Measurements from ENCODE around the gene ARHGAP33. TPM values are rescaled to one million over a fixed set of nuclear protein-coding genes. Genes with fewer than 3 reads are reported as not detected.

ARHGAP33 gene
- total and polyA plus RNA-seq, 10 donors = 3.1 to 25.2 (median 12.6) TPM

- no peak for TF ChIP-seq CTCF (IDR thresholded peaks at IDR 0.05 in 8 of 11, conservative IDR thresholded peaks at IDR 0.05 in 3 of 11)
- no peak for TF ChIP-seq POLR2A (IDR thresholded peaks at IDR 0.05)
- TF ChIP-seq POLR2AphosphoS5 (IDR thresholded peaks at IDR 0.05) = no peak
- Histone ChIP-seq H3K27me3 (replicated peaks in 1 of 7) (no peaks in the 10 kb centered on the region), H3K4me3 (peak overlapping the region; percentile 89 to 100 (median 98)), H3K4me1 (peaks cover 4 to 22% (median 18%) of the 10 kb centered on the region in 6 donors), H3K36me3 (peaks cover 0 to 35% (median 12%) of the 10 kb centered on the region in 6 donors), H3K9me3 (no peaks in the 10 kb centered on the region), H3K27ac (peak overlapping the region in 2 of 8 donors; percentile 78 to 85)
- WGBS, 5 donors = 58 to 70% (median 67%) methylated on average over 13 of the region's 13 CpGs
- intact Hi-C loops (cut with DNase I; ENCODE audit: low total_unique reads) = no loop called here
- no peak for DNase-seq
These were observed 881 bp downstream of the ARHGAP33 start for GRCh38 chr19:35776102-35776788.

GRCh38 chr19:35777086-35777841 is 1.9 kb downstream of the ARHGAP33 start:
- Histone ChIP-seq H3K9me3 (no peaks in the 10 kb centered on the region), H3K4me3 (no peak overlapping the region), H3K36me3 (peaks cover 0 to 46% (median 18%) of the 10 kb centered on the region in 6 donors), H3K27ac (no peak overlapping the region), H3K4me1 (peaks cover 4 to 22% (median 18%) of the 10 kb centered on the region in 6 donors), H3K27me3 (replicated peaks in 1 of 7) (no peaks in the 10 kb centered on the region)
- 82 to 88% (median 86%) methylated on average over 18 to 19 of the region's 19 CpGs for WGBS, 5 donors
- DNase-seq = no peak
- intact Hi-C loops (cut with DNase I; ENCODE audit: low total_unique reads) = no loop called here
- TF ChIP-seq POLR2A (IDR thresholded peaks at IDR 0.05) = no peak
- TF ChIP-seq CTCF (IDR thresholded peaks at IDR 0.05 in 8 of 11, conservative IDR thresholded peaks at IDR 0.05 in 3 of 11) = no peak
- TF ChIP-seq POLR2AphosphoS5 (IDR thresholded peaks at IDR 0.05) = no peak

- peaks cover 0 to 53% (median 23%) of the 10 kb centered on the region in 6 donors for H3K36me3 ChIP-seq
- H3K4me1 ChIP-seq = peaks cover 4 to 22% (median 18%) of the 10 kb centered on the region in 6 donors
- intact Hi-C loops (cut with DNase I; ENCODE audit: low total_unique reads) = no loop called here
- no peaks in the 10 kb centered on the region for H3K9me3 ChIP-seq
- no peak for DNase-seq
- WGBS, 5 donors = 81 to 94% (median 91%) methylated on average over 7 of the region's 7 CpGs
- TF ChIP-seq POLR2A (IDR thresholded peaks at IDR 0.05) (no peak), CTCF (IDR thresholded peaks at IDR 0.05 in 8 of 11, conservative IDR thresholded peaks at IDR 0.05 in 3 of 11) (no peak), POLR2AphosphoS5 (IDR thresholded peaks at IDR 0.05) (no peak)
- no peaks in the 10 kb centered on the region for H3K27me3 ChIP-seq (replicated peaks in 1 of 7)
- no peak overlapping the region for H3K27ac ChIP-seq
- no peak overlapping the region for H3K4me3 ChIP-seq
These were observed 2.6 kb downstream of the ARHGAP33 start for GRCh38 chr19:35777961-35778360.

- intact Hi-C loops (cut with DNase I; ENCODE audit: low total_unique reads) = no loop called here
- Histone ChIP-seq H3K4me3 (no peak overlapping the region), H3K9me3 (no peaks in the 10 kb centered on the region), H3K27ac (no peak overlapping the region), H3K36me3 (peaks cover 0 to 62% (median 24%) of the 10 kb centered on the region in 6 donors), H3K27me3 (replicated peaks in 1 of 7) (no peaks in the 10 kb centered on the region), H3K4me1 (peaks cover 4 to 22% (median 18%) of the 10 kb centered on the region in 6 donors)
- no peak for DNase-seq
- WGBS, 5 donors = 90 to 95% (median 91%) methylated on average over 8 of the region's 8 CpGs
- TF ChIP-seq POLR2A (IDR thresholded peaks at IDR 0.05) = no peak
These were observed 3.7 kb downstream of the ARHGAP33 start for GRCh38 chr19:35779033-35779432.
